GM15510 (cell line): Measurements from ENCODE around the gene OR10K1.

Experiments
- POLR2A ChIP-seq: IDR thresholded peaks from 3 replicates; pipeline ENCODE4 v1.6.1; 2011; ENCODE audit warnings: borderline replicate concordance; ENCODE audit not compliant: insufficient read length; ENCODE audit errors: extremely low read depth

OR10K1 gene

DNA sequence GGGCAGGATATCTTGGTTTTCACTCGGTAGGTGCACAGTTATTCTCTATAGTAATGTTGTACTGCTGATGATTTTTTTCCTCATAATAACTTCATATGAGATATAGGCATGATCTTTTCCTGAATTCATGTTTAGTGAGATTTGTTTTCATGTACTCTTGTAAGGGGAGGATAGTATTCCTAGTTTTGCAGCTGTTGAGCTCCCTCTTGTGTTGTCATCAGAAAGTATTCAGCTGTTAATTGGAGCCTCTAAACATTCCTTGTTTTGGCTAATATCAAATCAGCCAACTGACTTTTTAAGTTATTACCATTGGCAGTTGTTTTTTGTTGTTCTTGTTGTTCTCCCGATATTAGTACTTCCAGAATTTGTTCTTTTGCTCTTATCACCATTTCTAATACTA lies 34.7 kb downstream of the OR10K1 start:
- TF ChIP-seq POLR2A = no peak

DNA sequence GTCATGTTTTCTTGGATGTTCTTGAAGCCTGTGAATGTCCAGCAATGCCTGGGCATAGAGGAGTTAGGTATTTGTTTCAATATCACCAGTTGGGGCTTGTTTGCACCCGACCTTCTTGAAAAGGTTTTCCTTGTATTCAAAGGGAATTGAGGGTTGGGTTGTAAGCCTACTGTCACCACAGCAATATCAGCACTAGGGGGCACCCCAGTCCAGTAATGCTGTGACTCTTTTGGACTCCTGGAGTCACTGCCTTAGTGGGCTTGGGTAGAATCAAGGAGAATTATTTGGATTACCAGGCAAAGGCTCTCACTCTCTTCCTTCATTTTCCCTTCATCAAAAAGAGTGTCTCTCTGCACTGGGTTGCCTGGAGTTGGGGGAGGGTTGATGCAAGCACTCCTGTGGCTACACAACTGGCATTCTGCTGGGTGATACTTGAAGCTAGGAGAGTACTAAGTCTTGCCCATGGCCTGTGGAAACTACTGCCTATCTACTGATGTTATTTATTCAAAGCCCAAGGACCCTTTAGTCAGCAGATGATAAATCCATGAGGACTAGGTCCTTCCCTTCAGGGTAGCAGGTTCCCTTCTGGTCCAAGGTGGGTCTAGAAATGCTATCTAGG lies 44.8 kb downstream of the OR10K1 start:
- TF ChIP-seq POLR2A = no peak

DNA sequence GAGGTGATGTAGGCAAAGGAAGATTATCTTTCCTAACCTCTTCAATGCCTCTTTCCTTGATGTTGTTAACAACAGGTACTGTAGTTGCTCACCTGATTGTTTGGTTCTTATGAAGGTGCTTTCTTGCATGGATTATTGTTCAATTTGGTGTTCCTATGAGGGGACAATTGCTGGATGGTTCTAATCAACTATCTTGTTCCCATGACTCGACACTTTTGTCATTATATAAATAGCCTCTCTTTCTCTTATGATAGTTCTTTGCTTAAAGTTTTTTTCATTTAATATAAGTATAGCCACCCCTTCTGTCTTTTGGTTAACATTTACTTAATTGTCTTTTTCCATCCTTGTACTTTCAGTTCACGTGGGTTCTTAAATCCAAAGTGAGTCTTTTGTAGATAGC lies 45.9 kb downstream of the OR10K1 start:
- no peak for TF ChIP-seq POLR2A

GRCh38 chr1:158509471-158510156 lies 48.0 kb downstream of the OR10K1 start:
- no peak for TF ChIP-seq POLR2A

GRCh38 chr1:158516966-158517365 lies 55.3 kb downstream of the OR10K1 start:
- no peak for TF ChIP-seq POLR2A
